ENCODE results near the gene SRSF3.

The SRSF3 gene

GRCh38 chr6:36622901-36623546 is 28.9 kb downstream of the SRSF3 start:
- DNase-seq (ENCODE audit: low read depth in 2 of 2): no peak

DNA sequence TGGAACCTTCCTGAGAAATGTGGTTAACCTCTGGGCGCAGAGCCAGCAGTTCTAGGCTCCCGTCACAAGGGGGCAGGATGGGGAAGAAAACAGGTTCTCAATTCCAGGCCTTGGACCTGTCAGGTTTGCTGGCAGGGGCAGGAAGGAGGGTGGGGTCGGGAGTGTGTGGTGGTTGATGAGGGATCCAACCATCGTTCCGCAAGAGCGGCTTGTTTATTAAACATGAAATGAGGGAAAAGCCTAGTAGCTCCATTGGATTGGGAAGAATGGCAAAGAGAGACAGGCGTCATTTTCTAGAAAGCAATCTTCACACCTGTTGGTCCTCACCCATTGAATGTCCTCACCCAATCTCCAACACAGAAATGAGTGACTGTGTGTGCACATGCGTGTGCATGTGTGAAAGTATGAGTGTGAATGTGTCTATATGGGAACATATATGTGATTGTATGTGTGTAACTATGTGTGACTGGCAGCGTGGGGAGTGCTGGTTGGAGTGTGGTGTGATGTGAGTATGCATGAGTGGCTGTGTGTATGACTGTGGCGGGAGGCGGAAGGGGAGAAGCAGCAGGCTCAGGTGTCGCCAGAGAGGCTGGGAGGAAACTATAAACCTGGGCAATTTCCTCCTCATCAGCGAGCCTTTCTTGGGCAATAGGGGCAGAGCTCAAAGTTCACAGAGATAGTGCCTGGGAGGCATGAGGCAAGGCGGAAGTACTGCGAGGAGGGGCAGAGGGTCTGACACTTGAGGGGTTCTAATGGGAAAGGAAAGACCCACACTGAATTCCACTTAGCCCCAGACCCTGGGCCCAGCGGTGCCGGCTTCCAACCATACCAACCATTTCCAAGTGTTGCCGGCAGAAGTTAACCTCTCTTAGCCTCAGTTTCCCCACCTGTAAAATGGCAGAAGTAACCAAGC is 29.6 kb downstream of the SRSF3 start:
- DNase-seq (ENCODE audit: low read depth in 2 of 2): peak; percentile 56 to 79

GRCh38 chr6:36624461-36625157 is 30.4 kb downstream of the SRSF3 start:
- DNase-seq (ENCODE audit: low read depth in 2 of 2): no peak

DNA sequence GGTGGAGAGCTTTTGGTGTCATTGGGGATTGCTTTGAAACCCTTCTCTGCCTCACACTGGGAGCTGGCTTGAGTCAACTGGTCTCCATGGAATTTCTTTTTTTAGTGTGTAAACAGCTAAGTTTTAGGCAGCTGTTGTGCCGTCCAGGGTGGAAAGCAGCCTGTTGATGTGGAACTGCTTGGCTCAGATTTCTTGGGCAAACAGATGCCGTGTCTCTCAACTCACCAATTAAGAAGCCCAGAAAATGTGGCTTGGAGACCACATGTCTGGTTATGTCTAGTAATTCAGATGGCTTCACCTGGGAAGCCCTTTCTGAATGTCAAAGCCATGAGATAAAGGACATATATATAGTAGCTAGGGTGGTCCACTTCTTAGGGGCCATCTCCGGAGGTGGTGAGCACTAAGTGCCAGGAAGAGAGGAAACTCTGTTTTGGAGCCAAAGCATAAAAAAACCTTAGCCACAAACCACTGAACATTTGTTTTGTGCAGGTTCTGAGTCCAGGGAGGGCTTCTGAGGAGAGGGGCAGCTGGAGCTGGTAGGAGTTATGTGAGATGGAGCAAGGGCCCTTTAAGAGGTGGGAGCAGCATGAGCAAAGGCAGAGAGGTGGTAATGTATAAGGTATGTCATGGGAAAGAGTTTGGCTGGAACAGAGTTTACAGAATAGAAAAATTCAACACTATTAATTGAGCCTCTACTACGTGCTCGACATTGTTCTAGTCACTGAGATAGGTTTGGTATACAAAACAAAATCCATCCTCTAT is 31.2 kb downstream of the SRSF3 start:
- no peak for DNase-seq (ENCODE audit: low read depth in 2 of 2)

- DNase-seq (ENCODE audit: low read depth in 2 of 2): no peak
Measured at GRCh38 chr6:36626636-36627035, 32.5 kb downstream of the SRSF3 start.

- DNase-seq (ENCODE audit: low read depth in 2 of 2): no peak
Measured at GRCh38 chr6:36627141-36627540, 33.0 kb downstream of the SRSF3 start.

DNA sequence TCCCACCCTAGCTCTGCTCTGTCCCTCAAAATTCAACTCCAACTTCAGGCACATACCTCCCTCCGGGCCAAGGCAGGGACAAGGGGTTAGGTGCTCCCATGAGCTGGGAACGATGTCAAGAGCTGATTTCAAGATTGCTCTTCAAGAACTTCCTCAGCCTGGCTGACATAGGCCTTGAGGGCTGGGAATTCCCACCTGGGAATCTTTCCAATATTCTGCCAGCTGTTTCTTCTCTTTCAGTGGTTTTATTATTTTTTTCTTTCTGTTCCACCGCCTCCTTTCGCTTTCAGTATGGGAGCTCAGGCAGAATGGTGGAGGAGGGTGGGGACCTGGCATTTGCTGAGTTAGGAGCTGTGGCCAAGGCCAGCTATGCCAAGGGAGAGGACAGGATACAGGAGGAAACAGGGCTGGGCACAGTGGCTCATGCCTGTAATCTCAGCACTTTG is 33.7 kb downstream of the SRSF3 start:
- DNase-seq (ENCODE audit: low read depth in 2 of 2): no peak

DNA sequence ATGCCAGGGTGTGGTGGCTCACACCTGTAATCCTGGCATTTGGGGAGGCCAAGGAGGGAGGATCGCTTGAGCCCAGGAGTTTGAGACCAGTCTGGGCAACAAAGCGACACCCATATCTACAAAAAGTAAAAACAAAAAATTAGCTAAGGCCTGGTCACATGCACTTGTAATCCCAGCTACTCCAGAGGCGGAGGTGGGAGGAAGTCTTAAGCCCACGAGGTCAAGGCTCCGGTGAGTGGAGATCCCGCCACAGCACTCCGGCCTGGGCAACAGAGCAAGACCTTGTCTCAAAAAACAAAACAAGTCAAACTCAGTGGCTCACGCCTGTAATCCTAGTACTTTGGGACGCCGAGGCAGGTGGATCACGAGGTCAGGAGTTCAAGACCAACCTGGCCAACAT is 35.6 kb downstream of the SRSF3 start:
- no peak for DNase-seq (ENCODE audit: low read depth in 2 of 2)

DNA sequence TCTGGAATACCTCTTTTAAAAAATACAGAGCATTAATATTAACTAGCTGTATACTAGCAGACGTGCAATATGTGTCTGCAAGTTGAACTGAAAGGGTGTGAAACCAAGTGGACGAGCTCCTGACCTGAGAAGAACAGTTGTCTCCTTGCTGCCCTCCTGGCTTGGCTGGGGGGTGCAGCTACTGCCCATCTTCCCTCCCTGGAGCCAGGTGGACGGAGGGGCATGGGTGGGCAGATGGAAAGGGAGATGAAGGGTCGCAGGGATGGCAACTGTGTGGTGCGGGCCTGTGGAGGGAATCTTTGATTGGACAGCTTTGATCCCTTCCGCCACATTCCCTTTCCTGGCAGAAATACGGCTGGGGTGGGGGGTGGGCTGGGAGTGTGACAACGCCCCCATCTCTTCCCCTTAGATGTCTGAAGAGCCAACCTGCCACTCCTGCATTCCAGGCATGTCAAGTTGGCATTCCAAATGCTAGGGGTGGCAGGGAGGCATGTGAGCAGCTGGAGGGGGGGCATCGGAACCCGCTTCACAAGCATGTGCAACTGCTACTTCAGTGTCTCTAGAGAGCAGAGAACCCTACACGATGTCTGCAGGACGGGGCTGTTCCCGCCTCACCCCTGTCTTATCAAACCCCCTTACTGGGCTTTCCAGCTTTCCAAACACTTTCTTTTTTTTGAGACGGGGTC is 37.3 kb downstream of the SRSF3 start:
- DNase-seq (ENCODE audit: low read depth in 2 of 2): no peak

DNA sequence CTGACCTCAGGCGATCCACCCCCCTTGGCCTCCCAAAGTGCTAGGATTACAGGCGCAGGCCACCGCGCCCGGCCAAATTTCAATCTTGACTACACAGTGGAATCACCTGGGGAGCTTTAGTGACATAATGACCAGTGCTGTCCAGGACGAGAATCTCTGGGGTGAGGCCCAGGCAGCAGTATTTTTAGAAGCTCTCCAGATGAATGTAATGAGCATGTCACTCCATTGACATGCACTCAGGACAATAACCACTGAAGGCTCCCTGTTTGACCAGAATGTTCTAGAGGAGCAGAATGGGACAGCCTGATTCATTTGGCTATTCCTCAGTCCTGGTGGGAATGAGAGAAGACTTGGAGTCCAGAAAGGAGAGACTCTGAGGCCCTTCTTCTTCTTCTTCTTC is 39.2 kb downstream of the SRSF3 start:
- no peak for DNase-seq (ENCODE audit: low read depth in 2 of 2)

DNA sequence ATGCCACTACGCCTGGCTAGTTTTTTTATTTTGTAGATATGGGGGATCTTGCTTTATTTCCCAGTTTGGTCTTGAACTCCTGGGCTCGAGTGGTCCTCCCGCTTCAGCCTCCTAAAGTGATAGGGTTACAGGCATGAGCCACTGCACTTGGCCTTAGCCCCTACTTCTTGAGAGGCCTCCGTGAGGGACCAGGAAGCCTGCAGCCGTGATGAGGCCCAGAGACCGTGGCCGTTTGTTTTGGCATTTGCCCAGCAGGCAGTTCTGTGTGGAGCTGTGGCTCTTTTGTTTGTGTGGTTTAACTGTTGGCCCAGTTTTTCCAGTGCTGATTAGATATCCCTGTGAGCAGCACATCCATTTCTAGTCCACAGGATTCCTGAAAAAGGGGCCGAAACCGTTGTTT is 39.8 kb downstream of the SRSF3 start:
- no peak for DNase-seq (ENCODE audit: low read depth in 2 of 2)

- no peak for DNase-seq (ENCODE audit: low read depth in 2 of 2)
Measured at GRCh38 chr6:36634317-36635108, 40.4 kb downstream of the SRSF3 start.

- DNase-seq (ENCODE audit: low read depth in 2 of 2): no peak
Measured at GRCh38 chr6:36636283-36636682, 42.1 kb downstream of the SRSF3 start.

DNA sequence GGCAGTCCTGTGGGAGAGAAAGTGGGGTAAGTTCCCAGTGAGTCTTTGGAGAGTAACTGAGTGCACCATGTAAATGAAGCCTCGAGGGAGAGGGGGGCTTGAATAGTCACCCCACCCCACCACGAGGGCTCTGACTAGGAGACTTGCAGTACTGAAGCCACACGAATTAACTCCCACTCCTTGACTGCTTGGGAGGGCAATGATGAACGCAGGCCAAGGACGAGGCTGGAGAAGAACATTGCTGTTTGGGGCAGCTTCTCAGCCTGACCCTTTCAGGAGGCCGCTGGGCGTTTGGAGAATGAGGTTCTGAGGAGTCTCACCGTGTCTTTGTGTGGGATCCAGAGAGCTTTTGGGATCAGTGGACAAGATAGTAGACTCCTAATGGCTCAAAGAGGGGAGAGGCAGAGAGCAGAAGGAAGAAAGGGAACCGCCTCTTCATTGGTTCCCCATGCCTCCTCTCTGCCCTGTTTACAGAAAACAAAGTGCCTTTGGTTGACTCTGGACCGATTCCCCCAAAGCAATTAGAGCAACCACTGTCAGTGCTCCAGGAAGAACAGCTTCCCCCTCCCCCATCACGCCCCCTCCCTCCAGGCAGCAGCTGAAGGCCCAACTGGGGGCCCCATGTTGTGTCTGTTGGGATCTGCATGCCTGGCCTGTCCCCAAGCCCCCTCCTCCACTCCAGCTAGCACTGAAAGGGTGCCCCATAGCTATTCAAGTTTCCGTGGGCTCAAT is 42.7 kb downstream of the SRSF3 start:
- DNase-seq (ENCODE audit: low read depth in 2 of 2): no peak

GRCh38 chr6:36638579-36638978 is 44.4 kb downstream of the SRSF3 start:
- no peak for DNase-seq (ENCODE audit: low read depth in 2 of 2)

- no peak for DNase-seq (ENCODE audit: low read depth in 2 of 2)
Measured at GRCh38 chr6:36639171-36639808, 45.1 kb downstream of the SRSF3 start.

GRCh38 chr6:36641543-36641942 is 47.4 kb downstream of the SRSF3 start:
- DNase-seq (ENCODE audit: low read depth in 2 of 2): no peak

DNA sequence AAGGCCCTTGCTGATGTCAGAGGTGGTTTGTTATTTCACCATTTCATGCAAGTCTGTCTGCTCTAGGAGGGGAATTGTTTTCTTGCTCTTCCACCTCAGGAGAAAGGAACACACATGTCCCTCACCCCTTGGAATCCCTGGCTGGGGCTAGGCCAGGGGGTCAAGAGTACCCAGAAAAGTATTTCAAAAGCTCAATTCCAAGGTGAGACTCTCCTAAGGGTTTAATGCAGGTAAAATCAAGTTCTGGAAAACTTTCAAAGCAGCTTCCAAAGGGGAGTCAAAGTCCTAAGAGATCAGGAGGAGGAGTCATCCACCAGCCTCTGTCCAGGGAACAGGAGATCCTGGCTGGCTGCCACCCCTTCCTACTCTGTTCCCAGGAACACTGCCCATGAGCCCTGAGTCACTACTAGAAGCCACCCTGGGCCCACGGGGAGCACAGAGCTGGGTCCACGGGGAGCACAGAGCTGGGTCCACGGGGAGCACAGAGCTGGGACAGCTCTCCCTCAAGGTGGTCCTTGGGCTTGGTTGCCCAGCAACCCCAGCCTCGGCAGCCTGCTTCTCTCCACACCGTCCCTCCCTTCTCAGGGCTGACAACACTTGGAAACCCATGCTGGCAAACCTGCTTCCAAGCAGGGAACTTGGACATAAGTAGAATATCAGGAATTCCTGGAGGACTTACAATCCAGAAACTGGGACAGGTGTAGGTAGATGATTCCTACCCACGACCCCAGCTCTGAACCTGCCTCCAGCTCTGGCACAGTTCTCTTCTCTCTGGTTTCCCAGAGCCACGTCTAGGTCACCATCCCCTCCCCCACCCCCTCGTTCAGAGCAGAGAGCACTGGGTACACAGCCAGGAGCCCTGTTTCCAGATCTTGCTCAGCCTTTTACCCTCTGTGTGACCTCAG is 49.0 kb downstream of the SRSF3 start:
- no peak for DNase-seq (ENCODE audit: low read depth in 2 of 2)
